HEK293 (cell line): ENCODE results near the gene PLD3.
"Not testable (repeated sequence)": the region's sequence is repeated elsewhere in the genome, so short reads cannot be mapped to it uniquely, and the experiment has no call there.

ENCODE experiments used
- CTCF ChIA-PET: fragments of 350-600 bp; formaldehyde crosslinking; extraction: SDS; loops from one replicate; lab custom pipeline; 2021; ENCODE audit warnings: antibody characterized with exemption; lab: Yijun Ruan, JAX
- POLR2A ChIA-PET: fragments of 300-600 bp; formaldehyde crosslinking; extraction: SDS; loops from one replicate; lab custom pipeline; 2020; ENCODE audit warnings: antibody characterized with exemption, inconsistent platforms; lab: Yijun Ruan, JAX
- H3K27ac ChIP-seq: fragments of 200-500 bp; sonication (Bioruptor generic); 2 replicates; pipeline ENCODE4 v1.5.1; 2014; ENCODE audit warnings: low read depth, low read length, control low read depth, inconsistent platforms; ENCODE audit errors: extremely low read depth
- H3K36me3 ChIP-seq, 2 experiments: fragments of 200-500 bp in 1 of 2; sonication (Bioruptor generic) in 1 of 2; 1 replicate in 1 of 2; 2 replicates in 1 of 2; pipeline ENCODE4 v1.5.1; 2014 to 2017; ENCODE audit warnings: inconsistent platforms in 2 of 2, low read length in 2 of 2; ENCODE audit not compliant: control insufficient read depth in 2 of 2, insufficient read depth in 1 of 2
- H3K4me1 ChIP-seq: fragments of 200-500 bp; sonication (Bioruptor generic); 2 replicates; pipeline ENCODE4 v1.5.1; 2014; ENCODE audit warnings: mild to moderate bottlenecking, low read length, inconsistent platforms; ENCODE audit not compliant: control insufficient read depth, insufficient read depth
- H3K4me3 ChIP-seq: 2 replicates; pipeline ENCODE4 v1.5.1; 2011; ENCODE audit warnings: low read depth, mild to moderate bottlenecking, control low read depth, low read length, moderate library complexity
- H3K9me3 ChIP-seq: fragments of 200-500 bp; sonication (Bioruptor generic); 2 replicates; pipeline ENCODE4 v1.5.1; 2014; ENCODE audit warnings: low read depth, low read length, inconsistent platforms; ENCODE audit not compliant: control insufficient read depth, insufficient read depth
- GLIS2 ChIP-seq: fragments of 450-650 bp; formaldehyde crosslinking; IDR thresholded peaks from 2 replicates; pipeline ENCODE4 v1.5.1; 2016; ENCODE audit warnings: missing biosample characterization, missing genetic modification characterization
- KLF1 ChIP-seq: fragments of 450-650 bp; formaldehyde crosslinking; IDR thresholded peaks from 2 replicates; pipeline ENCODE4 v1.5.1; 2016; ENCODE audit warnings: missing biosample characterization, missing genetic modification characterization
- OVOL3 ChIP-seq: fragments of 450-650 bp; formaldehyde crosslinking; IDR thresholded peaks from 2 replicates; pipeline ENCODE4 v1.5.1; 2016; ENCODE audit warnings: missing biosample characterization, missing genetic modification characterization
- SCRT1 ChIP-seq: fragments of 450-650 bp; formaldehyde crosslinking; IDR thresholded peaks from 2 replicates; pipeline ENCODE4 v1.5.1; 2016; ENCODE audit warnings: missing biosample characterization, missing genetic modification characterization, borderline replicate concordance
- WT1 ChIP-seq: fragments of 450-650 bp; formaldehyde crosslinking; IDR thresholded peaks from 2 replicates; pipeline ENCODE4 v1.5.1; 2016; ENCODE audit warnings: missing biosample characterization, missing genetic modification characterization
- ZFP3 ChIP-seq: fragments of 450-650 bp; formaldehyde crosslinking; IDR thresholded peaks from 2 replicates; pipeline ENCODE4 v1.5.1; 2016; ENCODE audit warnings: low read depth, missing biosample characterization, missing genetic modification characterization
- ZFP37 ChIP-seq: fragments of 450-650 bp; formaldehyde crosslinking; IDR thresholded peaks from 2 replicates; pipeline ENCODE4 v1.5.1; 2016; ENCODE audit warnings: missing biosample characterization, missing genetic modification characterization
- ZIC2 ChIP-seq: fragments of 450-650 bp; formaldehyde crosslinking; IDR thresholded peaks from 2 replicates; pipeline ENCODE4 v1.5.1; 2016; ENCODE audit warnings: missing biosample characterization, missing genetic modification characterization
- ZNF121 ChIP-seq: fragments of 450-650 bp; formaldehyde crosslinking; IDR thresholded peaks from 2 replicates; pipeline ENCODE4 v1.5.1; 2016; ENCODE audit warnings: missing biosample characterization, missing genetic modification characterization
- ZNF223 ChIP-seq: fragments of 450-650 bp; formaldehyde crosslinking; IDR thresholded peaks from 2 replicates; pipeline ENCODE4 v1.5.1; 2016; ENCODE audit warnings: missing biosample characterization, missing genetic modification characterization
- ZNF274 ChIP-seq, 2 experiments: fragments of 200-500 bp in 1 of 2; fragments of 450-650 bp in 1 of 2; sonication (Bioruptor generic) in 1 of 2; formaldehyde crosslinking in 1 of 2; IDR thresholded peaks; 2 replicates each; pipeline versions ENCODE4 v1.5.1 to v1.6.1; 2014 to 2016; ENCODE audit warnings: borderline replicate concordance in 1 of 2, inconsistent platforms in 1 of 2, low read length in 1 of 2, missing biosample characterization in 1 of 2, missing genetic modification characterization in 1 of 2
- ZNF350 ChIP-seq: fragments of 450-650 bp; formaldehyde crosslinking; IDR thresholded peaks from 2 replicates; pipeline ENCODE4 v1.5.0; 2017; ENCODE audit warnings: missing biosample characterization, mild to moderate bottlenecking, missing genetic modification characterization
- ZNF366 ChIP-seq: fragments of 450-650 bp; formaldehyde crosslinking; conservative IDR thresholded peaks from 2 replicates; pipeline ENCODE4 v1.5.1; 2016; ENCODE audit warnings: missing biosample characterization, missing genetic modification characterization
- ZNF544 ChIP-seq: fragments of 450-650 bp; formaldehyde crosslinking; IDR thresholded peaks from 2 replicates; pipeline ENCODE4 v1.5.0; 2017; ENCODE audit warnings: missing biosample characterization, missing genetic modification characterization
- ZNF555 ChIP-seq: fragments of 450-650 bp; formaldehyde crosslinking; conservative IDR thresholded peaks from 2 replicates; pipeline ENCODE4 v1.5.1; 2017; ENCODE audit warnings: missing biosample characterization, mild to moderate bottlenecking, missing genetic modification characterization, inconsistent platforms
- ZNF596 ChIP-seq: fragments of 450-650 bp; IDR thresholded peaks from 2 replicates; pipeline ENCODE4 v1.5.0; 2018; ENCODE audit warnings: missing biosample characterization, mild to moderate bottlenecking, missing genetic modification characterization, moderate library complexity
- ZNF626 ChIP-seq: fragments of 450-650 bp; sonication (Bioruptor Pico); formaldehyde crosslinking; IDR thresholded peaks from 2 replicates; pipeline ENCODE4 v1.5.1; 2018; ENCODE audit warnings: missing biosample characterization, missing genetic modification characterization, inconsistent platforms
- ZNF777 ChIP-seq: fragments of 450-650 bp; formaldehyde crosslinking; IDR thresholded peaks from 2 replicates; pipeline ENCODE4 v1.5.1; 2017; ENCODE audit warnings: missing biosample characterization, missing genetic modification characterization, borderline replicate concordance
- ZNF791 ChIP-seq: fragments of 450-650 bp; formaldehyde crosslinking; IDR thresholded peaks from 2 replicates; pipeline ENCODE4 v1.5.1; 2016; ENCODE audit warnings: missing biosample characterization, missing genetic modification characterization
- TF ChIP-seq, protein P1 (sequence below): fragments of 450-650 bp; formaldehyde crosslinking; optimal IDR thresholded peaks from 2 replicates; pipeline ENCODE3; 2016; ENCODE audit warnings: missing biosample characterization, mild to moderate bottlenecking, missing genetic modification characterization
- TF ChIP-seq, protein P2 (sequence below): fragments of 450-650 bp; formaldehyde crosslinking; IDR thresholded peaks from 2 replicates; pipeline ENCODE4 v1.5.1; 2016; ENCODE audit warnings: missing biosample characterization, missing genetic modification characterization, low read depth
- TF ChIP-seq, protein P3 (sequence below): fragments of 450-650 bp; formaldehyde crosslinking; IDR thresholded peaks from 2 replicates; pipeline ENCODE4 v1.5.1; 2017; ENCODE audit warnings: missing biosample characterization, mild to moderate bottlenecking, missing genetic modification characterization, moderate library complexity

PLD3 gene

DNA sequence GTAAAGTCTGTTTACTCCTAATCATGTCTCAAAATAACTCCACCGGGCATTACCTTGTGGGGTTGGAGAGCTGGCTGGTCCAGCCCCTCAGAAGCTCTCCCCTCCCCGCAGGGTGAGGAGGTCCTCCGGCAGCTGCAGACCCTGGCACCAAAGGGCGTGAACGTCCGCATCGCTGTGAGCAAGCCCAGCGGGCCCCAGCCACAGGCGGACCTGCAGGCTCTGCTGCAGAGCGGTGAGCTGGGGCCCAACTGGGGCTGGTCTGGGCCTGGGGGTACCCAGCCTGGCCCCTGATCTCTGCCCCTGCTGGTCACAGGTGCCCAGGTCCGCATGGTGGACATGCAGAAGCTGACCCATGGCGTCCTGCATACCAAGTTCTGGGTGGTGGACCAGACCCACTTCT lies 21.3 kb downstream of the PLD3 start:
- peaks cover 70% of the 10 kb centered on the region in 2 experiments for H3K36me3 ChIP-seq
- no peak overlapping the region for H3K27ac ChIP-seq
- peaks cover 19% of the 10 kb centered on the region for H3K4me1 ChIP-seq
- CTCF ChIA-PET: no interaction called here
- POLR2A ChIA-PET: no interaction called here
- no peaks in the 10 kb centered on the region for H3K9me3 ChIP-seq
- no peak overlapping the region for H3K4me3 ChIP-seq
- TF ChIP-seq ZNF274 (IDR thresholded peaks at IDR 0.05; ENCODE audit: low read length) (no peak), ZNF274 (tag by site-specific recombination; IDR thresholded peaks at IDR 0.05; ENCODE audit: borderline replicate concordance) (no peak), ZNF544 (tag by site-specific recombination) (no peak), WT1 (tag by site-specific recombination) (no peak), OVOL3 (tag by site-specific recombination) (no peak), ZNF791 (tag by site-specific recombination) (no peak), ZNF366 (tag by site-specific recombination) (no peak), ZNF777 (tag by site-specific recombination) (no peak), ZNF555 (no peak), ZFP3 (tag by site-specific recombination) (no peak), ZIC2 (tag by site-specific recombination) (no peak), ZNF626 (tag by site-specific recombination) (no peak), GLIS2 (tag by site-specific recombination) (no peak), ZNF223 (tag by site-specific recombination) (no peak), ZFP37 (tag by site-specific recombination) (no peak), ZNF350 (tag by site-specific recombination) (no peak), SCRT1 (no peak)
- TF ChIP-seq, protein P1, sequence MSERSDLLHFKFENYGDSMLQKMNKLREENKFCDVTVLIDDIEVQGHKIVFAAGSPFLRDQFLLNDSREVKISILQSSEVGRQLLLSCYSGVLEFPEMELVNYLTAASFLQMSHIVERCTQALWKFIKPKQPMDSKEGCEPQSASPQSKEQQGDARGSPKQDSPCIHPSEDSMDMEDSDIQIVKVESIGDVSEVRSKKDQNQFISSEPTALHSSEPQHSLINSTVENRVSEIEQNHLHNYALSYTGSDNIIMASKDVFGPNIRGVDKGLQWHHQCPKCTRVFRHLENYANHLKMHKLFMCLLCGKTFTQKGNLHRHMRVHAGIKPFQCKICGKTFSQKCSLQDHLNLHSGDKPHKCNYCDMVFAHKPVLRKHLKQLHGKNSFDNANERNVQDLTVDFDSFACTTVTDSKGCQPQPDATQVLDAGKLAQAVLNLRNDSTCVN (tag by site-specific recombination): no peak
- TF ChIP-seq, protein P2, sequence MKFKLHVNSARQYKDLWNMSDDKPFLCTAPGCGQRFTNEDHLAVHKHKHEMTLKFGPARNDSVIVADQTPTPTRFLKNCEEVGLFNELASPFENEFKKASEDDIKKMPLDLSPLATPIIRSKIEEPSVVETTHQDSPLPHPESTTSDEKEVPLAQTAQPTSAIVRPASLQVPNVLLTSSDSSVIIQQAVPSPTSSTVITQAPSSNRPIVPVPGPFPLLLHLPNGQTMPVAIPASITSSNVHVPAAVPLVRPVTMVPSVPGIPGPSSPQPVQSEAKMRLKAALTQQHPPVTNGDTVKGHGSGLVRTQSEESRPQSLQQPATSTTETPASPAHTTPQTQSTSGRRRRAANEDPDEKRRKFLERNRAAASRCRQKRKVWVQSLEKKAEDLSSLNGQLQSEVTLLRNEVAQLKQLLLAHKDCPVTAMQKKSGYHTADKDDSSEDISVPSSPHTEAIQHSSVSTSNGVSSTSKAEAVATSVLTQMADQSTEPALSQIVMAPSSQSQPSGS (tag by site-specific recombination): no peak

DNA sequence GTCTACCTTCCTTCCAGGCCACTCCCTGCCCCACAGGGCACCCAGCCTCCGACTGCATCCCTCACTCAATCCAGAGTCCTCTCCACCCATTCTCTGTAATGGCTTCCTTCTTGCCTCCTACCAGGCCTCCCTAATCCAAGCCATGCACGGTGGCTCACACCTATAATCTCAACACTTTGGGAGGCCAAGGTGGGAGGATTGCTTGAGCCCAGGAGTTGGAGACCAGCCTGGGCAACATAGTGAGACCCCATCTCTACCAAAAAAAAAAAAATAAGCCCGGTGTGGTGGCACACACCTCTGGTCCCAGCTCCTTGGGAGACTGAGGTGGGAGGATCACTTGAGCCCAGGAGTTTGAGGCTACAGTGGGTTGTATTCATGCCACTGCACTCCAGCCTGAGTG lies 21.8 kb downstream of the PLD3 start:
- peak; percentile 95 for TF ChIP-seq ZNF121 (tag by site-specific recombination)
- CTCF ChIA-PET: interaction anchor here (1.6 kb wide), 1 partner anchor 153 kb away, joined by 3 read pairs; no protein-coding TSS in a partner anchor
- POLR2A ChIA-PET, H3K27ac ChIP-seq, H3K9me3 ChIP-seq, H3K4me3 ChIP-seq: not testable (repeated sequence)
- peaks cover 15% of the 10 kb centered on the region for H3K4me1 ChIP-seq
- H3K36me3 ChIP-seq: peaks cover 70 to 74% of the 10 kb centered on the region in 2 experiments

DNA sequence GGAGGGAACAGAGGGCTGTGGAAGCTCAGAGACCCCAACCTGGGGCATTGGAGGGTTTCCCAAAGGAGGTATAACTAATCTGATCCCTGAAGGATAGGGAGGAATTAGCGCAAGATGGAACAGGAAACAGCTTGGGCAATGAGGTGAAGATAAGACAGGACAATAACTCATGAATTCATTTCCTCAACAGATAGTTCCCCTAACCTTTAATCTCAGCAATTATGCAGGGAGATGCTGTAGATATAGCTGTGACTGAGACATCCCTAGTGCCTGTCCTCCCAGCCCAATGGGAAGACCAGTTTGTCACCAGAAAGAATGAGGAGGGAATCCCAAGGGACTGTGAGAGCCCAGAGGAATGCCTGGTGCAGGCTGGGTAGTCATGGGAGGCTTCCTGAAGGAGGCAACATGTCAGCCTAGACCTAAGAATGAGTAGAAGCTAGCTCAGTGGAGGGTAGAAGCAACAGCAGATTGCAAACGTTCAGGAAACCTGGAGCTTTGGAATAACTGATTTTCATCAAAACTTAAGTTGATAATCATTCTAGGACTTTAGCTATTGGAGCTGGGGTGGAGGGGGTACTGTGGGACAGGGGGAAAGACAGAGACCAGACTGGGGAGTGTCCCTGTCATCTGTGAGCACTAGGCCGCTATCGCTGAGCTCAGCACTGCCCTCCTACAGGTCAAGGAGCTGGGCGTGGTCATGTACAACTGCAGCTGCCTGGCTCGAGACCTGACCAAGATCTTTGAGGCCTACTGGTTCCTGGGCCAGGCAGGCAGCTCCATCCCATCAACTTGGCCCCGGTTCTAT lies 22.7 kb downstream of the PLD3 start:
- TF ChIP-seq ZNF596 (tag by site-specific recombination) (no peak), KLF1 (tag by site-specific recombination) (peak; percentile 45)
- TF ChIP-seq, protein P3, sequence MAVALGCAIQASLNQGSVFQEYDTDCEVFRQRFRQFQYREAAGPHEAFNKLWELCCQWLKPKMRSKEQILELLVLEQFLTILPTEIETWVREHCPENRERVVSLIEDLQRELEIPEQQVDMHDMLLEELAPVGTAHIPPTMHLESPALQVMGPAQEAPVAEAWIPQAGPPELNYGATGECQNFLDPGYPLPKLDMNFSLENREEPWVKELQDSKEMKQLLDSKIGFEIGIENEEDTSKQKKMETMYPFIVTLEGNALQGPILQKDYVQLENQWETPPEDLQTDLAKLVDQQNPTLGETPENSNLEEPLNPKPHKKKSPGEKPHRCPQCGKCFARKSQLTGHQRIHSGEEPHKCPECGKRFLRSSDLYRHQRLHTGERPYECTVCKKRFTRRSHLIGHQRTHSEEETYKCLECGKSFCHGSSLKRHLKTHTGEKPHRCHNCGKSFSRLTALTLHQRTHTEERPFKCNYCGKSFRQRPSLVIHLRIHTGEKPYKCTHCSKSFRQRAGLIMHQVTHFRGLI (tag by site-specific recombination): no peak
- Histone ChIP-seq H3K4me1 (peaks cover 8% of the 10 kb centered on the region), H3K36me3 (peaks cover 74 to 77% of the 10 kb centered on the region in 2 experiments), H3K9me3 (no peaks in the 10 kb centered on the region), H3K4me3 (no peak overlapping the region), H3K27ac (0 out of 2 replicates have a peak overlapping the region, but pooled peaks have one; percentile 13)
- ChIA-PET POLR2A (interaction anchor here (0.5 to 1.4 kb wide), 10 partner anchors 9 to 568 kb away, joined by 3 to 8 read pairs (median 4); partner anchors contain the start of genes C19orf47 and PLD3), CTCF (interaction anchor here (1.6 kb wide), 1 partner anchor 152 kb away, joined by 3 read pairs; no protein-coding TSS in a partner anchor)
